Fibroblast of the aortic adventitia (primary cell): ENCODE results near the gene PRR35. TPM values are rescaled to one million over a fixed set of nuclear protein-coding genes. Genes with fewer than 3 reads are reported as not detected.

Experiments used
- DNase-seq: peaks from one replicate; pipeline ENCODE4 v3.0.0-alpha.2; 2010; ENCODE audit warnings: low read depth
- H3K4me3 ChIP-seq: 2 replicates; pipeline ENCODE4 v1.5.1; 2011; ENCODE audit warnings: low read depth, mild to moderate bottlenecking, control low read depth, low read length, moderate library complexity
- CTCF ChIP-seq: IDR thresholded peaks from 2 replicates; pipeline ENCODE4 v1.5.1; 2011; ENCODE audit warnings: mild to moderate bottlenecking, low read length, control low read depth, inconsistent platforms; ENCODE audit not compliant: insufficient read depth
- total RNA-seq: library from RNA; depleted of rRNA; stranded (reverse); fragments of >200 nt; gene quantifications from 2 replicates; pipeline ENCODE4 v1.2.3, GENCODE V29; 2012; ENCODE audit warnings: low replicate concordance

Gene PRR35
- total RNA-seq, 1 donor = not detected

GRCh38 chr16:534856-535445 lies 25.2 kb upstream of the PRR35 start:
- H3K4me3 ChIP-seq = no peak overlapping the region
- no peak for DNase-seq
- TF ChIP-seq CTCF = no peak

GRCh38 chr16:535446-536405 lies 24.5 kb upstream of the PRR35 start:
- no peak for TF ChIP-seq CTCF
- no peak overlapping the region for H3K4me3 ChIP-seq
- peak; percentile 70 for DNase-seq

- TF ChIP-seq CTCF = no peak
- no peak overlapping the region for H3K4me3 ChIP-seq
- DNase-seq = no peak
Observed at GRCh38 chr16:536746-537145, 23.4 kb upstream of the PRR35 start.

- DNase-seq = no peak
- H3K4me3 ChIP-seq = no peak overlapping the region
- peak; percentile 3 for TF ChIP-seq CTCF
Observed at GRCh38 chr16:537415-538335, 22.5 kb upstream of the PRR35 start.

GRCh38 chr16:539901-540530 lies 20.2 kb upstream of the PRR35 start:
- DNase-seq = peak; percentile 30
- no peak overlapping the region for H3K4me3 ChIP-seq
- no peak for TF ChIP-seq CTCF
